H1 (cell line): ENCODE data around the gene TDG. TPM values are rescaled to one million over a fixed set of nuclear protein-coding genes. Genes with fewer than 3 reads are reported as not detected.

ENCODE experiments used
- CTCF ChIA-PET: fragments of 300-600 bp; sonication (Branson Sonifier 250); formaldehyde crosslinking; loops from one replicate; lab custom pipeline; 2021; ENCODE audit not compliant: partially characterized antibody; lab: Charles Lee
- POLR2A ChIA-PET: fragments of 300-600 bp; sonication (Branson Sonifier 250); formaldehyde crosslinking; loops from one replicate; lab custom pipeline; 2021; ENCODE audit warnings: inconsistent platforms; ENCODE audit not compliant: partially characterized antibody; lab: Charles Lee
- DNase-seq, 2 experiments: peaks; one replicate each; pipeline versions ENCODE4 v3.0.0 to v3.0.0-alpha.2; 2010 to 2022; ENCODE audit warnings: low spot score in 2 of 2, low read depth in 1 of 2, mixed read lengths in 1 of 2
- FAIRE-seq: peaks from 2 replicates; lab custom pipeline; 2011; peaks lifted over from hg19 to GRCh38; lab: Jason Lieb, UNC
- H2AFZ ChIP-seq: 2 replicates; pipeline ENCODE4 v1.8.1; 2012; ENCODE audit warnings: low read length, inconsistent platforms
- H2AK5ac ChIP-seq: 2 replicates; pipeline ENCODE4 v1.6.1; 2013; ENCODE audit warnings: low read depth, low read length
- H2BK120ac ChIP-seq: replicated peaks from 2 replicates; pipeline ENCODE3; 2013; ENCODE audit warnings: low read depth, low read length, inconsistent platforms
- H2BK12ac ChIP-seq: 2 replicates; pipeline ENCODE4 v1.6.1; 2013; ENCODE audit warnings: low read depth, low read length
- H2BK15ac ChIP-seq: 2 replicates; pipeline ENCODE4 v1.6.1; 2013; ENCODE audit warnings: low read length
- H2BK20ac ChIP-seq: 2 replicates; pipeline ENCODE4 v1.6.1; 2013; ENCODE audit warnings: low read length
- H2BK5ac ChIP-seq: 2 replicates; pipeline ENCODE4 v1.6.1; 2013; ENCODE audit warnings: low read depth, low read length
- H3K14ac ChIP-seq: 2 replicates; pipeline ENCODE4 v1.6.1; 2013; ENCODE audit warnings: inconsistent platforms; ENCODE audit not compliant: insufficient read length
- H3K18ac ChIP-seq: 2 replicates; pipeline ENCODE4 v1.6.1; 2013; ENCODE audit warnings: low read length; ENCODE audit errors: extremely low read depth
- H3K23ac ChIP-seq: 2 replicates; pipeline ENCODE4 v1.6.1; 2013; ENCODE audit warnings: inconsistent platforms; ENCODE audit not compliant: insufficient read length
- H3K23me2 ChIP-seq: 2 replicates; pipeline ENCODE4 v1.6.1; 2013; ENCODE audit warnings: low read depth, low read length
- H3K27ac ChIP-seq: 2 replicates; pipeline ENCODE4 v1.6.1; 2011; ENCODE audit warnings: low read depth, low read length, inconsistent platforms
- H3K27me3 ChIP-seq, 4 experiments: replicated peaks in 1 of 4; 1 replicate in 1 of 4; 2 replicates in 3 of 4; pipeline versions ENCODE4 v1.6.1 to v1.8.1; 2011 to 2013; ENCODE audit warnings: low read length in 3 of 4, mild to moderate bottlenecking in 3 of 4, inconsistent platforms in 2 of 4, mixed read lengths in 2 of 4, moderate library complexity in 1 of 4; ENCODE audit not compliant: control insufficient read depth in 3 of 4, insufficient read depth in 3 of 4; ENCODE audit errors: extremely low read depth in 1 of 4
- H3K36me3 ChIP-seq, 4 experiments: 2 replicates each; pipeline versions ENCODE4 v1.6.1 to v1.8.1; 2011 to 2013; ENCODE audit warnings: mild to moderate bottlenecking in 4 of 4, low read length in 3 of 4, moderate library complexity in 2 of 4, control low read depth in 1 of 4, inconsistent platforms in 1 of 4; ENCODE audit not compliant: insufficient read depth in 4 of 4, control insufficient read depth in 2 of 4
- H3K4ac ChIP-seq: replicated peaks from 2 replicates; pipeline ENCODE3; 2013; ENCODE audit warnings: low read length, low read depth, mixed read lengths, inconsistent platforms; ENCODE audit not compliant: insufficient read length
- H3K4me1 ChIP-seq, 4 experiments: replicated peaks in 1 of 4; 1 replicate in 1 of 4; 2 replicates in 3 of 4; pipeline versions ENCODE4 v1.6.1 to v1.8.1; 2011 to 2013; ENCODE audit warnings: low read length in 3 of 4, inconsistent platforms in 2 of 4, mixed read lengths in 1 of 4; ENCODE audit not compliant: insufficient read depth in 4 of 4, control insufficient read depth in 3 of 4
- H3K4me2 ChIP-seq, 2 experiments: 2 replicates each; pipeline versions ENCODE4 v1.6.1 to v1.8.1; 2011 to 2013; ENCODE audit warnings: low read depth in 2 of 2, low read length in 2 of 2, control low read depth in 1 of 2, inconsistent platforms in 1 of 2, mild to moderate bottlenecking in 1 of 2; ENCODE audit not compliant: insufficient read depth in 1 of 2
- H3K4me3 ChIP-seq, 4 experiments: fragments of 200-600, 300-600 bp in 1 of 4; sonication (generic), shearing (Covaris generic), sonication (Bioruptor Twin) in 1 of 4; 2 replicates each; pipeline versions ENCODE4 v1.5.1 to v1.8.1; 2011 to 2016; ENCODE audit warnings: low read length in 4 of 4, low read depth in 3 of 4, control low read depth in 2 of 4, inconsistent platforms in 2 of 4, mild to moderate bottlenecking in 2 of 4, mixed read lengths in 1 of 4, moderate library complexity in 1 of 4; ENCODE audit not compliant: insufficient read depth in 2 of 4; ENCODE audit errors: extremely low read depth in 1 of 4
- H3K56ac ChIP-seq: replicated peaks from 2 replicates; pipeline ENCODE3; 2013; ENCODE audit warnings: low read depth, mild to moderate bottlenecking, mixed read lengths, low read length, inconsistent platforms; ENCODE audit not compliant: insufficient read length
- H3K79me1 ChIP-seq: 2 replicates; pipeline ENCODE4 v1.6.1; 2013; ENCODE audit warnings: low read depth, low read length, control low read depth
- H3K79me2 ChIP-seq, 2 experiments: 2 replicates each; pipeline versions ENCODE4 v1.6.1 to v1.8.1; 2012 to 2013; ENCODE audit warnings: low read length in 2 of 2, mild to moderate bottlenecking in 2 of 2, inconsistent platforms in 1 of 2; ENCODE audit not compliant: insufficient read depth in 2 of 2, control insufficient read depth in 1 of 2
- H3K9ac ChIP-seq, 4 experiments: replicated peaks in 1 of 4; 1 replicate in 1 of 4; 2 replicates in 3 of 4; pipeline versions ENCODE4 v1.6.1 to v1.8.1; 2011 to 2013; ENCODE audit warnings: low read depth in 3 of 4, low read length in 3 of 4, control low read depth in 2 of 4, mild to moderate bottlenecking in 2 of 4, moderate library complexity in 2 of 4, inconsistent platforms in 1 of 4; ENCODE audit errors: extremely low read depth in 1 of 4
- H3K9me3 ChIP-seq, 2 experiments: 2 replicates each; pipeline versions ENCODE4 v1.6.1 to v1.8.1; 2012 to 2013; ENCODE audit warnings: mild to moderate bottlenecking in 2 of 2, moderate library complexity in 2 of 2, control low read depth in 1 of 2, inconsistent platforms in 1 of 2, low read depth in 1 of 2, low read length in 1 of 2, mixed read lengths in 1 of 2; ENCODE audit not compliant: insufficient read depth in 2 of 2
- H4K20me1 ChIP-seq, 2 experiments: replicated peaks in 1 of 2; 2 replicates each; pipeline versions ENCODE3 to v1.8.1; 2011 to 2013; ENCODE audit warnings: inconsistent platforms in 2 of 2, low read length in 2 of 2, mild to moderate bottlenecking in 1 of 2; ENCODE audit not compliant: insufficient read depth in 2 of 2, control insufficient read depth in 1 of 2
- H4K5ac ChIP-seq: 2 replicates; pipeline ENCODE4 v1.6.1; 2013; ENCODE audit warnings: low read length, low read depth, mixed read lengths, inconsistent platforms; ENCODE audit not compliant: insufficient read length
- H4K8ac ChIP-seq: 2 replicates; pipeline ENCODE4 v1.8.0; 2013; ENCODE audit warnings: mild to moderate bottlenecking, moderate library complexity, low read length, inconsistent platforms; ENCODE audit not compliant: insufficient read depth; ENCODE audit errors: extremely low read depth
- H4K91ac ChIP-seq: replicated peaks from 2 replicates; pipeline ENCODE3; 2013; ENCODE audit warnings: low read length, mixed read lengths, inconsistent platforms; ENCODE audit not compliant: insufficient read length
- BACH1 ChIP-seq: IDR thresholded peaks from 2 replicates; pipeline ENCODE4 v1.6.1; 2012; ENCODE audit warnings: low read length, improper control_type of control experiment
- BCL11A ChIP-seq, 2 experiments: IDR thresholded peaks; one replicate each; pipeline ENCODE4 v1.6.1; 2011; ENCODE audit warnings: low read depth in 2 of 2, low read length in 2 of 2, mild to moderate bottlenecking in 2 of 2
- JUN ChIP-seq: IDR thresholded peaks from 2 replicates; pipeline ENCODE4 v1.6.1; 2011; ENCODE audit warnings: low read depth, mild to moderate bottlenecking, improper control_type of control experiment, low read length
- NANOG ChIP-seq: IDR thresholded peaks from 2 replicates; pipeline ENCODE4 v1.6.1; 2011; ENCODE audit warnings: low read length, low read depth, mild to moderate bottlenecking, inconsistent platforms; ENCODE audit not compliant: insufficient read depth, poor library complexity, severe bottlenecking
- WGBS, 2 experiments: shearing (Covaris generic) in 1 of 2; methylation state at CpG; one replicate each; pipeline versions ENCODE4 v1.1.6 to v1.1.7; 2013 to 2015; ENCODE audit warnings: low lambda C conversion rate in 2 of 2, mixed read lengths in 2 of 2, inconsistent platforms in 1 of 2, low coverage in 1 of 2, missing lambda C conversion rate in 1 of 2; ENCODE audit not compliant: insufficient replicate concordance in 2 of 2, insufficient coverage in 1 of 2, insufficient read length in 1 of 2; ENCODE audit errors: extremely low coverage in 1 of 2, missing lambda C conversion rate in 1 of 2; 5-methylcytosine and 5-hydroxymethylcytosine counted together
- polyA plus RNA-seq, 7 experiments: library from polyadenylated mRNA; depleted of rRNA in 3 of 7; stranded (reverse) in 5 of 7; unstranded in 2 of 7; fragments of >200 nt in 5 of 7; fragments of 200-250 nt in 2 of 7; gene quantifications; 1 replicate in 5 of 7; 2 replicates in 1 of 7; 4 replicates in 1 of 7; pipeline versions ENCODE4 v1.2.1 to v1.2.3, GENCODE V29; 2011 to 2013; ENCODE audit warnings: missing spikeins in 2 of 7, mixed read lengths in 2 of 7
- total RNA-seq: library from RNA; stranded (reverse); fragmentation: NEBNext Ultra II Directional; extraction: Animal tissue kit (Norgen Biotek cat#: 25700); gene quantifications from 2 replicates; pipeline ENCODE4 v1.2.1, GENCODE V29; 2021

TDG gene
- total and polyA plus RNA-seq, 2 of the 8 experiments (the other 6 are each of a cell fraction or from before 2014, with no cell fraction given), result 22.7 to 47.8 TPM

- DNase-seq (no peak), FAIRE-seq (no peak)
- Histone ChIP-seq H2BK20ac (no peak overlapping the region), H3K9ac (no peak overlapping the region), H3K4me1 (peaks cover 0 to 7% (median 2%) of the 10 kb centered on the region in 4 experiments; a peak in 3 of 7 replicates), H3K4me3 (peak overlapping the region; percentile 57 to 97 (median 92); a peak in 5 of 8 replicates), H2AFZ (no peak overlapping the region), H3K18ac (no peak overlapping the region), H2BK12ac (no peak overlapping the region), H3K27ac (no peak overlapping the region), H3K23ac (no peak overlapping the region), H2AK5ac (no peak overlapping the region), H2BK5ac (no peak overlapping the region), H3K79me2 (peaks cover 9 to 37% of the 10 kb centered on the region in 2 experiments), H4K5ac (no peak overlapping the region), H4K91ac (no peak overlapping the region), H3K14ac (no peak overlapping the region), H3K56ac (no peak overlapping the region), H3K4me2 (peak overlapping the region in 1 of 2 experiments; percentile 97; a peak in 2 of 4 replicates), H2BK15ac (no peak overlapping the region), H3K23me2 (peaks cover 7% of the 10 kb centered on the region), H3K36me3 (peaks cover 0 to 18% (median 11%) of the 10 kb centered on the region in 4 experiments; a peak in 6 of 8 replicates), H4K8ac (no peak overlapping the region), H3K79me1 (0 out of 2 replicates have a peak, but pooled peaks cover 2% of the 10 kb centered on the region), H3K4ac (no peak overlapping the region), H2BK120ac (no peak overlapping the region), H3K9me3 (no peaks in the 10 kb centered on the region), H4K20me1 (peaks cover 0 to 6% of the 10 kb centered on the region in 2 experiments), H3K27me3 (no peaks in the 10 kb centered on the region)
- POLR2A ChIA-PET, result interaction anchor here (1.1 to 6.2 kb wide), 4 partner anchors 7 to 180 kb away, joined by 3 to 141 read pairs (median 6); partner anchors contain the start of genes NFYB and TDG
- WGBS, 2 experiments, result 92% methylated on average over 7 of the region's 7 CpGs; no CpG with 5 or more reads in 1 of the 2 experiments
- no peak for TF ChIP-seq JUN
- no peak for TF ChIP-seq BCL11A (IDR thresholded peaks at IDR 0.05; ENCODE audit: low read depth in 2 of 2, low read length in 2 of 2)
- TF ChIP-seq NANOG, result no peak
- TF ChIP-seq BACH1, result no peak
- CTCF ChIA-PET, result interaction anchor here (0.6 to 2.1 kb wide), 2 partner anchors 22 to 28 kb away, joined by 4 read pairs; partner anchors contain the start of gene HSP90B1
Measured at GRCh38 chr12:103957865-103958388, 7.7 kb upstream of the TDG start.
